Breast epithelium (tissue), 4 donors: ENCODE data around the gene ZNF516. TPM values are rescaled to one million over a fixed set of nuclear protein-coding genes. Genes with fewer than 3 reads are reported as not detected.

ENCODE experiments used
- DNase-seq, 2 donors: peaks; one replicate each; pipeline ENCODE4 v3.0.0-alpha.2; 2019; ENCODE audit warnings: low spot score in 2 of 2
- H3K27ac ChIP-seq, 2 donors: fragments of 200-600 bp; sonication (generic) in 1 of 2; one replicate each; pipeline ENCODE4 v1.5.1; 2016 to 2019; ENCODE audit warnings: mild to moderate bottlenecking in 1 of 2
- H3K27me3 ChIP-seq, 2 donors: fragments of 200-600 bp; sonication (generic) in 1 of 2; one replicate each; pipeline versions ENCODE4 v1.5.1 to v1.6.0; 2017 to 2019; ENCODE audit warnings: control low read depth in 1 of 2, mild to moderate bottlenecking in 1 of 2
- H3K36me3 ChIP-seq: fragments of 200-600 bp; one replicate; pipeline ENCODE4 v1.5.1; 2019
- H3K4me1 ChIP-seq, 2 donors: fragments of 200-600 bp; sonication (generic); one replicate each; pipeline ENCODE4 v1.5.1; 2016 to 2019; ENCODE audit warnings: control low read depth in 1 of 2
- H3K4me3 ChIP-seq, 3 donors: fragments of 200-600 bp; sonication (generic); 1 replicate in 2 of 3; 2 replicates in 1 of 3; pipeline ENCODE4 v1.5.1; 2016 to 2019; ENCODE audit warnings: mild to moderate bottlenecking in 3 of 3, moderate library complexity in 2 of 3
- H3K9me3 ChIP-seq, 2 donors: fragments of 200-600 bp; sonication (generic) in 1 of 2; one replicate each; pipeline ENCODE4 v1.5.1; 2016 to 2019; ENCODE audit warnings: control low read depth in 1 of 2
- POLR2A ChIP-seq: fragments of 450-650 bp; IDR thresholded peaks from one replicate; pipeline ENCODE4 v1.6.1; 2016; ENCODE audit warnings: antibody characterized with exemption, mild to moderate bottlenecking, moderate library complexity
- POLR2AphosphoS5 ChIP-seq, 3 donors: sonication (generic); formaldehyde crosslinking; IDR thresholded peaks; one replicate each; pipeline ENCODE4 v1.6.1; 2017; ENCODE audit warnings: antibody characterized with exemption in 3 of 3
- intact Hi-C: fragments of 100-400 bp; cut with DNase I; formaldehyde crosslinking; loops from one replicate; pipeline ENCODE4 v1.15.1; 2023; ENCODE audit warnings: low total_unique reads
- total RNA-seq, 3 donors: library from RNA; depleted of rRNA; stranded (reverse); fragments of >200 nt; gene quantifications; one replicate each; pipeline ENCODE4 v1.1.0, GENCODE V29; 2016
- TF ChIP-seq, protein P1 (sequence below), 3 donors: fragments of 450-650 bp; IDR thresholded peaks; one replicate each; pipeline ENCODE4 v1.5.1; 2016 to 2017; ENCODE audit warnings: antibody characterized with exemption in 3 of 3, mild to moderate bottlenecking in 3 of 3, moderate library complexity in 3 of 3

The ZNF516 gene
- total RNA-seq, 3 donors from 2014 or later, result 12.0 to 33.4 (median 24.0) TPM

DNA sequence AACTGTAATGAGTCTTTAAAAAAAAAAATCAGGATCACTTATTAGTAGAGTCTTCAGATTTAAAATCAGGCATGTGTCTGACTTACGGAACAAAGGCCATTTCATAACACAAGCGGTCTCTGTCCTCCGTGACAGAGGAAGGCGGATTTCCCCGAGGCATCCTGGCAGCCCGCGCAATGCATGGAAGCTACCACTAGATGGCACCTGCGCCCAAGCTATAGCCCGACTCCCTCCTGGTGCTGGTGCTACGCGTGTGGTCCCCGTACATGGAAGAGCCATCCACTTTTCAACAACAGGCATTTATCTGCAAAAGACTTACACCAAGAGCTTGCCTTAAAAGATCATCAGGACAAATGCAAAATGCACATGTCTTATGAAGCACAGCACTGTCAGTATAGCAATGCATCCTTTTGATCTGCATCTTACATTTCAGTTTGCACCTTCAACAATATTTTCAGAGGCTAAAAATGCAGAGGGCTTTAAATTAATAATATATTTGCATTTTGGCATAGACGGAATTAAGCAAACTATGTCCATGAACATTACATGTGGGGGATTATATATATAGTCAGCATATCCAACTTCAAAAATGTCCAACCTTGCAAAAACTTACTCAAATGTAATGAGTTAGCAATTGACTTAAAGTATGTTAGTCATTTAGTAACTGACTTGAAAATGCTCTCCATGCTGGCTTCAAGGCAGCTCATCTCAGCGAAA lies 96.0 kb downstream of the ZNF516 start:
- TF ChIP-seq POLR2A (no peak), POLR2AphosphoS5 (IDR thresholded peaks at IDR 0.05) (peak; percentile 12 to 87 (median 63))
- TF ChIP-seq, protein P1, sequence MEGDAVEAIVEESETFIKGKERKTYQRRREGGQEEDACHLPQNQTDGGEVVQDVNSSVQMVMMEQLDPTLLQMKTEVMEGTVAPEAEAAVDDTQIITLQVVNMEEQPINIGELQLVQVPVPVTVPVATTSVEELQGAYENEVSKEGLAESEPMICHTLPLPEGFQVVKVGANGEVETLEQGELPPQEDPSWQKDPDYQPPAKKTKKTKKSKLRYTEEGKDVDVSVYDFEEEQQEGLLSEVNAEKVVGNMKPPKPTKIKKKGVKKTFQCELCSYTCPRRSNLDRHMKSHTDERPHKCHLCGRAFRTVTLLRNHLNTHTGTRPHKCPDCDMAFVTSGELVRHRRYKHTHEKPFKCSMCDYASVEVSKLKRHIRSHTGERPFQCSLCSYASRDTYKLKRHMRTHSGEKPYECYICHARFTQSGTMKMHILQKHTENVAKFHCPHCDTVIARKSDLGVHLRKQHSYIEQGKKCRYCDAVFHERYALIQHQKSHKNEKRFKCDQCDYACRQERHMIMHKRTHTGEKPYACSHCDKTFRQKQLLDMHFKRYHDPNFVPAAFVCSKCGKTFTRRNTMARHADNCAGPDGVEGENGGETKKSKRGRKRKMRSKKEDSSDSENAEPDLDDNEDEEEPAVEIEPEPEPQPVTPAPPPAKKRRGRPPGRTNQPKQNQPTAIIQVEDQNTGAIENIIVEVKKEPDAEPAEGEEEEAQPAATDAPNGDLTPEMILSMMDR (IDR thresholded peaks at IDR 0.05), result peak; percentile 79 to 98 (median 94)
- intact Hi-C loops, result no loop called here
- no peaks in the 10 kb centered on the region for H3K27me3 ChIP-seq
- no peak overlapping the region for H3K4me3 ChIP-seq
- H3K36me3 ChIP-seq, result no peaks in the 10 kb centered on the region
- H3K9me3 ChIP-seq, result no peaks in the 10 kb centered on the region
- peak; percentile 84 to 88 for DNase-seq
- no peaks in the 10 kb centered on the region for H3K4me1 ChIP-seq
- H3K27ac ChIP-seq, result peak overlapping the region in 1 of 2 donors; percentile 74

DNA sequence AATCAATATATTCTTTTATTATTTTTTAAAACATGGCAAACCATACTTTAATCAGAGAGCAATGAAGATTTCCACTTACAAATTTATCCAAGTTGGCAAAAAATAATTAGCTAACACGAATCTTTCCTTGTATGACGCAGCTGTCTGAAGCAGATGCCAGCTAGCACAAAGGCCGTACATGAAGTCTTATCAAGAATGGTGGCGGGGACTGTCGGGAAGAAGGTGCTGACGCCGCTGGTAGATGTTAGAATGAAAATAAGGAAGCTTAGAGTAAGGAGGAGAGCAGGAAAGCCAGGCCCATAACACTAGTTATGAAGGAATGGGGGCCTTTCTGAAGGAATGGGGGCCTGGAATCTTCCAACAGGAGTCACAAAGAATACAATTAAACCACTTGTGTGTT lies 96.7 kb downstream of the ZNF516 start:
- DNase-seq, result no peak
- no peaks in the 10 kb centered on the region for H3K9me3 ChIP-seq
- H3K27ac ChIP-seq, result peak overlapping the region; percentile 27 to 74
- H3K36me3 ChIP-seq, result no peaks in the 10 kb centered on the region
- no peaks in the 10 kb centered on the region for H3K4me1 ChIP-seq
- intact Hi-C loops, result no loop called here
- no peak for TF ChIP-seq POLR2A
- TF ChIP-seq POLR2AphosphoS5 (IDR thresholded peaks at IDR 0.05), result no peak
- TF ChIP-seq, protein P1 (IDR thresholded peaks at IDR 0.05), result no peak
- H3K4me3 ChIP-seq, result no peak overlapping the region
- H3K27me3 ChIP-seq, result no peaks in the 10 kb centered on the region

DNA sequence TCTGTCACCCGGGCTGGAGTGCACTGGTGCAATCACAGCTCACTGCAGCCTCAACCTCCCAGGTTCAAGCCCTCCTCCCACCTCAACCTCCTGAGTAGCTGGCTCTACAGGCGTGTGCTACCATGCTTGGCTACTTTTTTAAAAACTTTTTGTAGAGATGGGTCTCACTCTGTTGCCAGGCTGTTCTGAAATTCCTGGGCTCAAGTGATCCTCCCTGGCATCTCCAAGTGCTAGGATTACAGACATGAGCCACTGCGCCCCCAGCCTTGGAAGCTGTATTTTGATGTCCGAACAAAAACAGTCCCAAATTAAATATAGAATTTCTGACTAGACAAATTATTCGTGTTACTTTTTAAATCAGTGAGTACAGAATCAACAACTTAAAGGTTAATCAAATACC lies 97.4 kb downstream of the ZNF516 start:
- Histone ChIP-seq H3K9me3 (no peaks in the 10 kb centered on the region), H3K4me3 (no peak overlapping the region), H3K36me3 (no peaks in the 10 kb centered on the region), H3K27ac (peak overlapping the region in 1 of 2 donors; percentile 74), H3K27me3 (no peaks in the 10 kb centered on the region), H3K4me1 (no peaks in the 10 kb centered on the region)
- intact Hi-C loops, result no loop called here
- DNase-seq, result no peak
- TF ChIP-seq POLR2A (no peak), POLR2AphosphoS5 (IDR thresholded peaks at IDR 0.05) (no peak)
- TF ChIP-seq, protein P1 (IDR thresholded peaks at IDR 0.05), result no peak

DNA sequence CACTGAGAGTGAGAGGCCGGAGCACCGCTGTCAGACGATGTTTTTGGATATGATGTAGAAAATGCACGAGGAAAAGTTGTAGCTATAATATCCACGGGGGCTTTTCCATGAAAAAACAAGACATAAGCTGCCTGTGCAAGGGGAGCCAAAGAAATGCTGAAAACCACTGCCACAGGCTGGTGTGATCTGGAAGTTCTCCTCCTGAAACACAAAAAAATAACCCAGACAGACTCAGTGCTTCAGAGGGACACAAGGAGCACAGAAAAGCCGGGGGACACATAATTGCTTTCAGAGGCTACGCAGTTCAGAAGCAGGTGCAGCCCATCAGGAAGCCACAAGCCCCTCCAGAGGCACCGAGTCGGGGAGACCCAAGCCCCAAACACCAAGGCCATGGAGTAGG lies 98.2 kb downstream of the ZNF516 start:
- H3K27me3 ChIP-seq, result no peaks in the 10 kb centered on the region
- intact Hi-C loops, result no loop called here
- no peaks in the 10 kb centered on the region for H3K36me3 ChIP-seq
- H3K4me1 ChIP-seq, result no peaks in the 10 kb centered on the region
- TF ChIP-seq POLR2AphosphoS5 (IDR thresholded peaks at IDR 0.05), result no peak
- TF ChIP-seq, protein P1 (IDR thresholded peaks at IDR 0.05), result no peak
- no peak for TF ChIP-seq POLR2A
- no peak for DNase-seq
- no peaks in the 10 kb centered on the region for H3K9me3 ChIP-seq
- no peak overlapping the region for H3K4me3 ChIP-seq
- H3K27ac ChIP-seq, result no peak overlapping the region

DNA sequence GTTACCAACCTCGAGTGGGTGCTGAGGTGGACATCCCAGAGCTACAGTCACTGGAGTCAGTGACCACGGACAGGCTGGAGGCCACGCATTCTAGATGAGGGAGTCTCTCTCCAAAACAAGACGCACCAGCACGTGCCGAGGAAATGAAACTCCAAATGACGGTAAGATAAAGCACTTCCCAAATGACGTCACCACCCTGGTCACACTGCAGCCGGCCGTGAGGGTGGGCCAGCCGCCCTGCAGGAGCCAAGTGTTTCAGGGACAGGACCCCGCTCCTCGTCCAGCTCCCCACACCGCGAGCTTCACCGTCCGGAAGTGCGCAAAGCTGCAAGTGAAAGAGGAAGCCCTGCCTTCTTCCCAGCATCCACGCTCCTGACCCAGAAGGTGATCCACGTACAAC lies 99.4 kb downstream of the ZNF516 start:
- Histone ChIP-seq H3K9me3 (no peaks in the 10 kb centered on the region), H3K36me3 (no peaks in the 10 kb centered on the region), H3K27ac (no peak overlapping the region), H3K4me3 (no peak overlapping the region), H3K4me1 (no peaks in the 10 kb centered on the region), H3K27me3 (no peaks in the 10 kb centered on the region)
- no peak for DNase-seq
- TF ChIP-seq POLR2AphosphoS5 (IDR thresholded peaks at IDR 0.05) (no peak), POLR2A (no peak)
- TF ChIP-seq, protein P1 (IDR thresholded peaks at IDR 0.05), result no peak
- intact Hi-C loops, result no loop called here
